ENCODE data around the gene TLN1.

The TLN1 gene

GRCh38 chr9:35683323-35683722, 48.7 kb downstream of the TLN1 start:
- no peak for DNase-seq (ENCODE audit: low read depth)
- TF ChIP-seq CTCF (conservative IDR thresholded peaks at IDR 0.05; ENCODE audit: low read depth, low read length) = no peak
- no peak overlapping the region for H3K4me3 ChIP-seq (ENCODE audit: low read length)

- no peak overlapping the region for H3K4me3 ChIP-seq (ENCODE audit: low read length)
- no peak for TF ChIP-seq CTCF (conservative IDR thresholded peaks at IDR 0.05; ENCODE audit: low read depth, low read length)
- DNase-seq (ENCODE audit: low read depth) = no peak
Observed at GRCh38 chr9:35682520-35683315, 49.3 kb downstream of the TLN1 start.

DNA sequence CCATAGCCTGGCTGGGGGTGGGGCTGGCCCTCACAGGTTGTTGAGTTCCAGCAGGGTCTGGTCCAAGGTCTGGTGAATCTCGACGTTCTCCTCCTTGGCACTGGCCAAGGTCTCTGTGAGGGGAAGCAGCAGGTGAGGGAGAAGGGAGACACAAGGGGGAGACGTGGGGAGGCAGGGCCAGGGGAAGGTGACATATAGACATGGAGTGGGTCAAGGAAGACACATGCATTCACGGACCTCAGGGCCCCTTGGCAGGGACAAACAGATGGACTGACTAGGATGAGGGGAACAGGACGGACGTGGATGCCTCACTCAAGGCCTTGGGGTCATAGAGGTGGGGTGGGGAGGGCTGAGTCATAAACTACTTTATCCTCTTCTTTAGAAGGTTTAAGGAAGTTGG, 49.9 kb downstream of the TLN1 start:
- DNase-seq (ENCODE audit: low read depth) = no peak
- H3K4me3 ChIP-seq (ENCODE audit: low read length) = no peak overlapping the region
- no peak for TF ChIP-seq CTCF (conservative IDR thresholded peaks at IDR 0.05; ENCODE audit: low read depth, low read length)

DNA sequence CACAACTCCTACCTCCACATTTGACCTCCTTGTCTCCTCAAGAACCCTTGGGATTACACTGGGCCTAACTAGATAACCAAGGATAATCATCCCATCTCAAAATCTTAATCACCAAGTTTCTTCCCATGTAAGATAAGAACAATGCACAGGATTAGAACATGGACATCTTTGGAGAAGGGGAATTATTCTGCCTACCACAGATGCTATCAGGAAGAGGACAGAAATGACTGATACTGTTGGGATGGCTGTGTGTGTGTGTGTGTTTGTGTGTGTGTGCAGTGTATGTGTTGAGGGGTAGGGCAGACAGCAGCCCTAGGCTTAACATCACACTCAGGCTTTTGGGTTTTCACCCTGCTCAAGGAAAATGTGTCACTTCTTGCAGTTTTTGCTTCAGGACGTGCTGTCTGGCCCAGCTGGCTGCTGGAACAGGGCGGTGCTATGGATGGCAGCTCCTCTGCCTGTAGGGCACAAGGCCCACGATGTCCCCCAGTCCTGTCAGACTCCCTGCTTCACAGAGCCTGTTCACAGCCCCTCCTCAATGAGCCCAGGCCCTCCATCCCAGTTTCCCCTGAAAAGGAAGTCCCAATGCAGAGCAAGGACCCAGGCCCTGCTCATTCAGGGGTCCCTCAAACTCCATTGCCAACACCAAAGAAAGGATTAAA, 50.5 kb downstream of the TLN1 start:
- no peak for DNase-seq (ENCODE audit: low read depth)
- no peak overlapping the region for H3K4me3 ChIP-seq (ENCODE audit: low read length)
- no peak for TF ChIP-seq CTCF (conservative IDR thresholded peaks at IDR 0.05; ENCODE audit: low read depth, low read length)

GRCh38 chr9:35680331-35681105, 51.5 kb downstream of the TLN1 start:
- no peak for DNase-seq (ENCODE audit: low read depth)
- H3K4me3 ChIP-seq (ENCODE audit: low read length) = no peak overlapping the region
- no peak for TF ChIP-seq CTCF (conservative IDR thresholded peaks at IDR 0.05; ENCODE audit: low read depth, low read length)

- DNase-seq (ENCODE audit: low read depth) = no peak
- no peak for TF ChIP-seq CTCF (conservative IDR thresholded peaks at IDR 0.05; ENCODE audit: low read depth, low read length)
- H3K4me3 ChIP-seq (ENCODE audit: low read length) = no peak overlapping the region
Observed at GRCh38 chr9:35679766-35680330, 52.1 kb downstream of the TLN1 start.
